NK-92 treated with Interleukin-12 subunit alpha and Interleukin-12 subunit beta, amount 100 ng/mL, for 24 hours (cell line): ENCODE data around the gene CISH.

Experiments used
- DNase-seq: peaks from one replicate; lab custom pipeline; 2025; lab: John Stamatoyannopoulos, UW

The CISH gene

GRCh38 chr3:50599115-50599715 is 12.4 kb downstream of the CISH start:
- DNase-seq: no peak

GRCh38 chr3:50594253-50594785 is 17.3 kb downstream of the CISH start:
- no peak for DNase-seq

GRCh38 chr3:50592568-50592967 is 19.0 kb downstream of the CISH start:
- no peak for DNase-seq

- DNase-seq: no peak
Measured at GRCh38 chr3:50591196-50591741, 20.3 kb downstream of the CISH start.

GRCh38 chr3:50588759-50589433 is 22.7 kb downstream of the CISH start:
- DNase-seq: no peak

GRCh38 chr3:50587806-50588758 is 23.5 kb downstream of the CISH start:
- peak; percentile 45 for DNase-seq

- DNase-seq: no peak
Measured at GRCh38 chr3:50587373-50587772, 24.2 kb downstream of the CISH start.

- DNase-seq: no peak
Measured at GRCh38 chr3:50586763-50587070, 24.9 kb downstream of the CISH start.

- DNase-seq: no peak
Measured at GRCh38 chr3:50585919-50586762, 25.4 kb downstream of the CISH start.

- no peak for DNase-seq
Measured at GRCh38 chr3:50584391-50584790, 27.2 kb downstream of the CISH start.

GRCh38 chr3:50583897-50584296 is 27.7 kb downstream of the CISH start:
- DNase-seq: no peak

GRCh38 chr3:50582083-50582482 is 29.5 kb downstream of the CISH start:
- DNase-seq: no peak

GRCh38 chr3:50581459-50581842 is 30.1 kb downstream of the CISH start:
- no peak for DNase-seq

- DNase-seq: no peak
Measured at GRCh38 chr3:50580683-50581458, 30.7 kb downstream of the CISH start.

GRCh38 chr3:50577348-50577747 is 34.2 kb downstream of the CISH start:
- DNase-seq: no peak

- DNase-seq: no peak
Measured at GRCh38 chr3:50575372-50575771, 36.2 kb downstream of the CISH start.

- DNase-seq: peak; percentile 43
Measured at GRCh38 chr3:50574444-50574831, 37.1 kb downstream of the CISH start.

- DNase-seq: peak; percentile 74
Measured at GRCh38 chr3:50573566-50574443, 37.8 kb downstream of the CISH start.

GRCh38 chr3:50572801-50573371 is 38.7 kb downstream of the CISH start:
- peak; percentile 40 for DNase-seq
